ENCODE results near the gene DNAJC16. TPM values are rescaled to one million over a fixed set of nuclear protein-coding genes. Genes with fewer than 3 reads are reported as not detected.

DNAJC16 gene
- total RNA-seq, 2 experiments from 2014 or later, result 9.1 to 16.8 TPM

- peak overlapping the region; percentile 99 for H3K4me3 ChIP-seq (ENCODE audit: low read depth, low read length, poor library complexity, severe bottlenecking)
- ChIA-PET POLR2A (interaction anchor here (0.6 to 1.6 kb wide), 10 partner anchors 9 to 97 kb away, joined by 3 to 10 read pairs (median 4); no protein-coding TSS in a partner anchor), CTCF (ENCODE audit: unreplicated experiment) (interaction anchor here (0.7 kb wide), 1 partner anchor 79 kb away, joined by 3 read pairs; no protein-coding TSS in a partner anchor)
- H3K9me3 ChIP-seq (ENCODE audit: low read length), result no peaks in the 10 kb centered on the region
- H3K4me1 ChIP-seq (ENCODE audit: insufficient read depth, low read length, poor library complexity, severe bottlenecking), result peaks cover 28% of the 10 kb centered on the region
- peak overlapping the region; percentile 92 for H3K4me2 ChIP-seq (ENCODE audit: low read length)
- BruUV-seq (replicated peaks), result no TSS peak
- intact Hi-C loops (cut with micrococcal nuclease; ENCODE audit: unreplicated experiment), result loop anchor here (1.0 kb wide), 1 partner anchor 47 kb away; no protein-coding TSS in a partner anchor
- no peak for TF ChIP-seq EZH2phosphoT487 (IDR thresholded peaks at IDR 0.05; ENCODE audit: borderline replicate concordance, low read depth, low read length)
- TF ChIP-seq, protein P1, sequence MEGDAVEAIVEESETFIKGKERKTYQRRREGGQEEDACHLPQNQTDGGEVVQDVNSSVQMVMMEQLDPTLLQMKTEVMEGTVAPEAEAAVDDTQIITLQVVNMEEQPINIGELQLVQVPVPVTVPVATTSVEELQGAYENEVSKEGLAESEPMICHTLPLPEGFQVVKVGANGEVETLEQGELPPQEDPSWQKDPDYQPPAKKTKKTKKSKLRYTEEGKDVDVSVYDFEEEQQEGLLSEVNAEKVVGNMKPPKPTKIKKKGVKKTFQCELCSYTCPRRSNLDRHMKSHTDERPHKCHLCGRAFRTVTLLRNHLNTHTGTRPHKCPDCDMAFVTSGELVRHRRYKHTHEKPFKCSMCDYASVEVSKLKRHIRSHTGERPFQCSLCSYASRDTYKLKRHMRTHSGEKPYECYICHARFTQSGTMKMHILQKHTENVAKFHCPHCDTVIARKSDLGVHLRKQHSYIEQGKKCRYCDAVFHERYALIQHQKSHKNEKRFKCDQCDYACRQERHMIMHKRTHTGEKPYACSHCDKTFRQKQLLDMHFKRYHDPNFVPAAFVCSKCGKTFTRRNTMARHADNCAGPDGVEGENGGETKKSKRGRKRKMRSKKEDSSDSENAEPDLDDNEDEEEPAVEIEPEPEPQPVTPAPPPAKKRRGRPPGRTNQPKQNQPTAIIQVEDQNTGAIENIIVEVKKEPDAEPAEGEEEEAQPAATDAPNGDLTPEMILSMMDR (conservative IDR thresholded peaks at IDR 0.05; ENCODE audit: low read length), result no peak
- H4K20me1 ChIP-seq (ENCODE audit: insufficient read depth, low read length), result peaks cover 12% of the 10 kb centered on the region; the same call in 1 of the 2 replicates
- DNase-seq (ENCODE audit: low spot score), result peak; percentile 48
- H2AFZ ChIP-seq (ENCODE audit: low read length), result peak overlapping the region; percentile 91; the same call in 1 of the 2 replicates
- peak overlapping the region; percentile 71 for H3K27ac ChIP-seq (ENCODE audit: low read depth, low read length, poor library complexity, severe bottlenecking)
- peaks cover 58% of the 10 kb centered on the region for H3K79me2 ChIP-seq (ENCODE audit: insufficient read depth, low read depth, low read length)
- no peaks in the 10 kb centered on the region for H3K9me2 ChIP-seq (ENCODE audit: insufficient read depth, low read length)
- peaks cover 36% of the 10 kb centered on the region for H3K36me3 ChIP-seq (ENCODE audit: insufficient read depth, low read length)
These were observed 91.5 kb downstream of the DNAJC16 start for GRCh38 chr1:15618077-15618654.

GRCh38 chr1:15618655-15619525, 92.2 kb downstream of the DNAJC16 start:
- Histone ChIP-seq H3K79me2 (ENCODE audit: insufficient read depth, low read depth, low read length) (peaks cover 66% of the 10 kb centered on the region), H4K20me1 (ENCODE audit: insufficient read depth, low read length) (peaks cover 12% of the 10 kb centered on the region; the same call in 1 of the 2 replicates), H3K4me3 (ENCODE audit: low read depth, low read length, poor library complexity, severe bottlenecking) (peak overlapping the region; percentile 99), H2AFZ (ENCODE audit: low read length) (no peak overlapping the region; the same call in 1 of the 2 replicates), H3K36me3 (ENCODE audit: insufficient read depth, low read length) (peaks cover 36% of the 10 kb centered on the region), H3K27ac (ENCODE audit: low read depth, low read length, poor library complexity, severe bottlenecking) (peak overlapping the region; percentile 71), H3K9me3 (ENCODE audit: low read length) (no peaks in the 10 kb centered on the region), H3K9me2 (ENCODE audit: insufficient read depth, low read length) (no peaks in the 10 kb centered on the region), H3K4me1 (ENCODE audit: insufficient read depth, low read length, poor library complexity, severe bottlenecking) (peaks cover 28% of the 10 kb centered on the region), H3K4me2 (ENCODE audit: low read length) (peak overlapping the region; percentile 92)
- DNase-seq (ENCODE audit: low spot score), result no peak
- TSS peak; percentile 80 for BruUV-seq (replicated peaks)
- intact Hi-C loops (cut with micrococcal nuclease; ENCODE audit: unreplicated experiment), result loop anchor here (1.0 kb wide), 1 partner anchor 48 kb away; no protein-coding TSS in a partner anchor
- TF ChIP-seq, protein P1 (conservative IDR thresholded peaks at IDR 0.05; ENCODE audit: low read length), result no peak
- no peak for TF ChIP-seq EZH2phosphoT487 (IDR thresholded peaks at IDR 0.05; ENCODE audit: borderline replicate concordance, low read depth, low read length)
- CTCF ChIA-PET (ENCODE audit: unreplicated experiment), result no interaction called here
- POLR2A ChIA-PET, result interaction anchor here (0.7 to 1.6 kb wide), 7 partner anchors 8 to 78 kb away, joined by 3 to 10 read pairs (median 4); no protein-coding TSS in a partner anchor

Measured in OCI-LY7 (cell line).